Gastrocnemius medialis (tissue), 4 donors: Measurements from ENCODE around the gene RERE. TPM values are rescaled to one million over a fixed set of nuclear protein-coding genes. Genes with fewer than 3 reads are reported as not detected.

Source experiments
- ATAC-seq, 2 donors: fragments of 150-250 bp; one replicate each; pipeline ENCODE4 v1.9.1; 2016
- DNase-seq, 2 donors: peaks; one replicate each; pipeline ENCODE4 v3.0.0-alpha.2; 2019
- H3K27ac ChIP-seq, 4 donors: fragments of 200-600 bp; sonication (generic); 1 replicate in 1 of 4; 2 replicates in 3 of 4; pipeline ENCODE4 v1.5.1; 2016 to 2018; ENCODE audit warnings: mild to moderate bottlenecking in 2 of 4, moderate library complexity in 1 of 4
- H3K27me3 ChIP-seq, 3 donors: fragments of 200-600 bp; sonication (generic) in 2 of 3; 1 replicate in 1 of 3; 2 replicates in 2 of 3; pipeline versions ENCODE4 v1.5.1 to v1.6.0; 2016 to 2019; ENCODE audit warnings: mild to moderate bottlenecking in 1 of 3, moderate library complexity in 1 of 3
- H3K36me3 ChIP-seq, 2 donors: fragments of 200-600 bp; sonication (generic) in 1 of 2; one replicate each; pipeline ENCODE4 v1.5.1; 2017 to 2018
- H3K4me1 ChIP-seq, 2 donors: fragments of 200-600 bp; sonication (generic) in 1 of 2; one replicate each; pipeline ENCODE4 v1.5.1; 2016 to 2017; ENCODE audit warnings: mild to moderate bottlenecking in 2 of 2
- H3K4me3 ChIP-seq, 4 donors: fragments of 200-600 bp; sonication (generic) in 3 of 4; 1 replicate in 1 of 4; 2 replicates in 3 of 4; pipeline ENCODE4 v1.5.1; 2016 to 2019; ENCODE audit warnings: mild to moderate bottlenecking in 2 of 4
- H3K9me3 ChIP-seq, 3 donors: fragments of 200-600 bp; sonication (generic) in 2 of 3; 1 replicate in 1 of 3; 2 replicates in 2 of 3; pipeline ENCODE4 v1.5.1; 2016 to 2019
- POLR2A ChIP-seq, 2 donors: fragments of 450-650 bp; IDR thresholded peaks; one replicate each; pipeline ENCODE4 v1.6.1; 2017; ENCODE audit warnings: antibody characterized with exemption in 2 of 2, mild to moderate bottlenecking in 2 of 2, moderate library complexity in 2 of 2
- in situ Hi-C, 4 donors: fragments of 200-750 bp; cut with MboI; loops; one replicate each; pipeline versions ENCODE4 v1.15.0 to v1.8.0; 2017; ENCODE audit warnings: low sequenced_read_pairs in 4 of 4
- intact Hi-C: fragments of 100-400 bp; cut with DNase I; formaldehyde crosslinking; loops from one replicate; pipeline ENCODE4 v1.15.1; 2023; ENCODE audit warnings: low total_unique reads
- total RNA-seq, 4 donors: library from RNA; depleted of rRNA; stranded (reverse); fragments of >200 nt; gene quantifications; one replicate each; pipeline versions ENCODE4 v1.1.0 to v1.2.3, GENCODE V29; 2016
- TF ChIP-seq, protein P1 (sequence below), 5 experiments: fragments of 450-650 bp in 3 of 5; fragments of 200-600 bp in 2 of 5; sonication (generic) in 2 of 5; IDR thresholded peaks in 4 of 5; conservative IDR thresholded peaks in 1 of 5; 1 replicate in 4 of 5; 2 replicates in 1 of 5; pipeline ENCODE4 v1.5.1; 2016 to 2019; ENCODE audit warnings: antibody characterized with exemption in 5 of 5, mild to moderate bottlenecking in 3 of 5, moderate library complexity in 3 of 5

Gene RERE
- total RNA-seq, 4 donors from 2014 or later = 60.8 to 106 (median 102) TPM

DNA sequence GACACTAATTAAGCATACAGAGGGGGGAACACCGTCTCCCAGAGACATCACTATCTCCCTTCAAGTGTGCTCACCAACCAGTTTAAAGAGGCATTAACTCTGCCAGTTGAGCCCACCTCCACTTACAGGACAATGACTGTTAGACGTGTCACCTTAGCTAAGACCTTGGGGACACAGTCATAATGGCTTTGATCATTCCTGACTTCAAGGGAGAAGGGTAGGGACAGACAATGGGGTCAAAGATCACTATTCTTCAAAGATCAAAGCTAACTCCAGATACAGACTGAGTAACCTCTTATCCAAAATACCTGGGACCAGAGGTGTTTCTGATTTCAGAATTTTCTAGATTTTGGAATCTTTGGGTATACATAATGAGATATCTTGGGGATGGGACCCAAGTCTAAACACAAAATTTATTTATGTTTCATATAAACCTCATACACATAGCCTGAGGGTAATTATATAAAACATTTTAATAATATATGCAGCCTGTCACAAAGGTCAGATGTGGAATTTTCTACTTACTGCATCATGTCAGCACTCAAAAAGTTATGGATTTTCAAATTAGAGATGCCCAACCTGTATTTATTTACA lies 253.4 kb downstream of the RERE start:
- Histone ChIP-seq H3K9me3 (no peaks in the 10 kb centered on the region), H3K27ac (no peak overlapping the region), H3K4me1 (peaks cover 4 to 20% of the 10 kb centered on the region in 2 donors), H3K4me3 (no peak overlapping the region), H3K27me3 (no peaks in the 10 kb centered on the region), H3K36me3 (no peaks in the 10 kb centered on the region)
- in situ Hi-C loops (loop anchor here (5.0 to 25.0 kb wide), 7 partner anchors 98 to 291 kb away; no protein-coding TSS in a partner anchor), intact Hi-C loops (no loop called here)
- DNase-seq (no peak), ATAC-seq (no peak)
- TF ChIP-seq, protein P1, sequence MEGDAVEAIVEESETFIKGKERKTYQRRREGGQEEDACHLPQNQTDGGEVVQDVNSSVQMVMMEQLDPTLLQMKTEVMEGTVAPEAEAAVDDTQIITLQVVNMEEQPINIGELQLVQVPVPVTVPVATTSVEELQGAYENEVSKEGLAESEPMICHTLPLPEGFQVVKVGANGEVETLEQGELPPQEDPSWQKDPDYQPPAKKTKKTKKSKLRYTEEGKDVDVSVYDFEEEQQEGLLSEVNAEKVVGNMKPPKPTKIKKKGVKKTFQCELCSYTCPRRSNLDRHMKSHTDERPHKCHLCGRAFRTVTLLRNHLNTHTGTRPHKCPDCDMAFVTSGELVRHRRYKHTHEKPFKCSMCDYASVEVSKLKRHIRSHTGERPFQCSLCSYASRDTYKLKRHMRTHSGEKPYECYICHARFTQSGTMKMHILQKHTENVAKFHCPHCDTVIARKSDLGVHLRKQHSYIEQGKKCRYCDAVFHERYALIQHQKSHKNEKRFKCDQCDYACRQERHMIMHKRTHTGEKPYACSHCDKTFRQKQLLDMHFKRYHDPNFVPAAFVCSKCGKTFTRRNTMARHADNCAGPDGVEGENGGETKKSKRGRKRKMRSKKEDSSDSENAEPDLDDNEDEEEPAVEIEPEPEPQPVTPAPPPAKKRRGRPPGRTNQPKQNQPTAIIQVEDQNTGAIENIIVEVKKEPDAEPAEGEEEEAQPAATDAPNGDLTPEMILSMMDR (IDR thresholded peaks at IDR 0.05 in 4 of 5, conservative IDR thresholded peaks at IDR 0.05 in 1 of 5) = no peak
- no peak for TF ChIP-seq POLR2A (IDR thresholded peaks at IDR 0.05)

DNA sequence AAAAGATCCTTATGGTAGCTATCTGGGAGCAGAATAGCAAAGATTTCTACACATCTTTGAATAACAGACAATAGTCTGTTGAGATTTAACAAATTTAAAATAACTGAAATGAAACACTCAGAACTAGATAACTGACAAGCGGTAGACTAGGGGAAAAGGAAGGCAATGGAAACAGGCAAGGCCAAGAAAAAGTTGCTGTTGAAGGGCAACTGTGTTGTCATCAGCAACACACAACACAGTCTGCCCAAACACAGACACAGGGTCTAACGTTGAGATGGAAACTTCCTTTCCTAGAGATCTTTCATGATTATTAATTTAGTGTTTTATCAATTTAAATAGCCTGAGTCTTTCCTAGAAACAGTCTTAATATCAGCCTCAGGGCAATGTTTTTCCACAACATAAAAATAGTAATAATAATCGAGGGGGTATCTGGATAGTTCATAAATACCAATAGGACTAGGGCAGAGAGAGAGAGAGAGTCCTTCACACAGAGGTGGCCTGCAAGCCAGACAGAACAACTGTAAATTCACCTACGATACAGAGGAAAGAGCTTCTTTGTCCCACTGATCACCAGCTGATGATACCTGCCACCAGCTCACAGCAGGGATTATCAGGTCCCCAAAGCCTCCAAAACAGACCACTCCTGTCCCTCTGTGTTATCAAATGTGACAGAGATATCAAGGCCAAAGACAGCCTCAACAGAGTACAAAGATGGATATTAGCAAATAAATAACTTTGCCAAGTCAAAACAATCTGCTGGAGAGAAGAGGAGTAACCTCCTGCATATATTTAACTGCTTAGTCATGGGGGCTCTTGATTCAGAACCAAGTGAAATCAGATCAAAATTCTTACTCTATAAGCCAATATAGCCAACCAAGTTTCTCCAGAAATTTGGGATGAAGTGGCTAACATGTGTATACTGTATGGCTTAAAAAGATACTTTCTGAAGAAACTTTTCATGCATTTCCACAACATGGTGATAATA lies 254.3 kb downstream of the RERE start:
- ATAC-seq (no peak), DNase-seq (no peak)
- no peak overlapping the region for H3K4me3 ChIP-seq
- H3K36me3 ChIP-seq = no peaks in the 10 kb centered on the region
- H3K9me3 ChIP-seq = no peaks in the 10 kb centered on the region
- H3K27me3 ChIP-seq = no peaks in the 10 kb centered on the region
- H3K4me1 ChIP-seq = peaks cover 4 to 20% of the 10 kb centered on the region in 2 donors
- in situ Hi-C loops (loop anchor here (5.0 to 25.0 kb wide), 7 partner anchors 99 to 292 kb away; no protein-coding TSS in a partner anchor), intact Hi-C loops (no loop called here)
- H3K27ac ChIP-seq = no peak overlapping the region
- TF ChIP-seq, protein P1 (IDR thresholded peaks at IDR 0.05 in 4 of 5, conservative IDR thresholded peaks at IDR 0.05 in 1 of 5) = no peak
- no peak for TF ChIP-seq POLR2A (IDR thresholded peaks at IDR 0.05)

DNA sequence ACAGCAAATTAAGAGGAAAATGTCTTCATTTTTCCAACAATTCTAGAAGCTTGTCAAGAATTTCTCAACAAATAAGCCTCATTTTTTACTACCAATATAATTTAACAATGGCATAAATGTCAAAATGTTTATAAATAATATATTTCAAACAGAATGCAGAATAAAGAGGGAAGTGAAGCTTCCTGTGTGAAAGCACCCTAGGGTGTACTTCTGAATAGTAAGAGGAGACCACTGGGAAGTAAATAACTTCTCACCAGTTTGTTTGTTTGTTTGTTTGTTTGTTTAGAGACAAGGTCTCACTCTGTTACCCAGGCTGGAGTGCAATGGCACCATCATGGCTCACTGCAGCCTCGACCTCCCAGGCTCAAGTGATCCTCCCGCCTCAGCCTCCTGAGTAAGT lies 255.2 kb downstream of the RERE start:
- no peaks in the 10 kb centered on the region for H3K27me3 ChIP-seq
- no peak overlapping the region for H3K27ac ChIP-seq
- H3K9me3 ChIP-seq = no peaks in the 10 kb centered on the region
- H3K4me1 ChIP-seq = peaks cover 4 to 20% of the 10 kb centered on the region in 2 donors
- H3K4me3 ChIP-seq = no peak overlapping the region
- ATAC-seq (no peak), DNase-seq (no peak)
- no peaks in the 10 kb centered on the region for H3K36me3 ChIP-seq
- in situ Hi-C loops (loop anchor here (5.0 to 25.0 kb wide), 7 partner anchors 100 to 293 kb away; no protein-coding TSS in a partner anchor), intact Hi-C loops (no loop called here)
- no peak for TF ChIP-seq POLR2A (IDR thresholded peaks at IDR 0.05)
- TF ChIP-seq, protein P1 (IDR thresholded peaks at IDR 0.05 in 4 of 5, conservative IDR thresholded peaks at IDR 0.05 in 1 of 5) = no peak

DNA sequence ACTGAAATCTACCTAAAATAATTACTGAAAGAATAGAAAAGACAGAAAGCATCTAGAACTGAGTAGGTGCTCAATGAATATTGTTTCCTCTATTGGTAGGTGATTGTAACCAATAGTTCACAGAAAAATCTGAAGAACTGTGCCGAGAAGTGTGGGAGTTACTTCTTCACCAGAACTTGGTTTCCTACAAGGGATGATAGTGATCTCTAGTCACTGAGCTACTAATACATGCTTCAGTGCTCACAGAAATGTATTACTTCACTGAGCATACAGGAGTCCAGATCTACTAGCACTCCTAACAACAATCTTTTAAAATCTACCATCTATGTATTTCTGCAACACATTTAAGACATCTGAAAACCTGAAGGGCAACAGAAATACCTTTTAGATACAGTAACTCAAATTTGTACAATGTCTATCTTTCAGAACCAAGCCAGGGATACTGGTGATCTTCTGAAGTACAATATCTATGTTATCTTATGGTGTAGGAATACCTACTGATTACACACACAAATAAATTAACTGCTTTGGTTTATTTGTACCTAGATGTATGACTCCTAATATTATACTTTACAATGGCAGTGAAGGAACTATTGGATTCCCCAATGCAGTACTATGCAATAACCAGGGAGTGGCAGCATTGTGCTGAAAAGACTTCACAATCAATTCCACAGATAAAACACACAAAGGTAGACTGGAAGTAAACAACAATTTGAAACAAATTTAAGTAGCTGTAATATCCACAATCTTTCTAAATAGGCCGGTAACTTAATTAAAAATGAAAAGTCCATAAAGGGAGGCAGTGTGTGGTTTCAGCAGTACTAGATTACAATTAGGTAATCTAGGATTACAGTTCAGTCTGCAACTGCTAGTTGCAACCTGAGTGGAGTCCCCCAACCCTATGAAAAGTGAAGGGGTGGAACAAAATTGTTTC lies 256.6 kb downstream of the RERE start:
- no peak for DNase-seq
- H3K4me3 ChIP-seq = no peak overlapping the region
- H3K4me1 ChIP-seq = peaks cover 4 to 20% of the 10 kb centered on the region in 2 donors
- no peak for TF ChIP-seq POLR2A (IDR thresholded peaks at IDR 0.05)
- TF ChIP-seq, protein P1 (IDR thresholded peaks at IDR 0.05 in 4 of 5, conservative IDR thresholded peaks at IDR 0.05 in 1 of 5) = peak; percentile 89 to 98 (median 91)
- no peaks in the 10 kb centered on the region for H3K9me3 ChIP-seq
- intact Hi-C loops (loop anchor here (1.0 kb wide), 3 partner anchors 110 to 288 kb away; no protein-coding TSS in a partner anchor), in situ Hi-C loops (loop anchor here (5.0 to 25.0 kb wide), 7 partner anchors 101 to 294 kb away; no protein-coding TSS in a partner anchor)
- no peaks in the 10 kb centered on the region for H3K36me3 ChIP-seq
- no peaks in the 10 kb centered on the region for H3K27me3 ChIP-seq
- peak overlapping the region in 1 of 4 donors; percentile 8 for H3K27ac ChIP-seq
- peak; percentile 76 to 84 for ATAC-seq
